ENCODE results near the gene MRPL19.

GRCh38 chr2:75634945-75635344, 11.6 kb upstream of the MRPL19 start:
- TF ChIP-seq CTCF (IDR thresholded peaks at IDR 0.05; ENCODE audit: insufficient read depth, low read length, poor library complexity, severe bottlenecking) (no peak), EZH2phosphoT487 (conservative IDR thresholded peaks at IDR 0.05; ENCODE audit: low read length) (no peak)
